ENCODE data around the gene CD247. TPM values are rescaled to one million over a fixed set of nuclear protein-coding genes. Genes with fewer than 3 reads are reported as not detected.
A peak's percentile ranks its signal among the peaks of the same experiment; 100 is the strongest.

The CD247 gene
- total RNA-seq, 1 experiment from 2014 or later = 0.44 TPM

DNA sequence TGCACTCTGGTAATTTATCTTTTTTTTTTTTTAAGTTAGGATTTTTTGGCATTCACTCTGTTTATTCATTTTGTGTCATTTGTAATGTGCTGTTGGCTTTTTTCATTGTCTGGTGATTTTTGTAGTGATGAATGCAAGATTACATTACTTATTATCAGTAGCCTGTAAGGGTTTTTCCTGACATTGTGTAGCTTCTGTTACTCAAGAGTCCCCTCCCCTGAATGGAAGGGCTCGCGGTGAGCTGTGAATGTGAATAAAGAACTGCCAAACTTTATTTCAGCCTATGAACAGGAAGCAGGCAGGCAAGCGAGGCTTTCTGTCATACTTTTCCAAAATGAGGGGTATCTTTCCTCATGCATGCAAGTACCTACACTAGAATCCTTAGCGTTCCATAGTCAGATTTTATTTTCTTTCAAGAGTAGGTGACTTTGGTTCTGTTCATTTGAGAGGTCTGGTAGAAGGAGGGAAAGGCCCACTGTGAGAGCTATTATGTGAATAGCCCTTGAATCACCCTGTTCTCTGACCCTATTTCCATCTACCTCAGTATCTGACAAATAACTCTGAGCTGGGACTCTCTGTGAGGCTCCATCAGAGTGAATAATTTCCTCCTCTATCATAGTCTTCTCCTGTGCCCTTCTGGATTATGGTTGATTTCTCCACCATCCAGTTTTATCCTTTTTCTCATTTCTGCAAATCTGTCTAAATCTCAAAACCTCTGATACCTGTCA lies 114.0 kb downstream of the CD247 start:
- TF ChIP-seq POLR2AphosphoS5 (IDR thresholded peaks at IDR 0.05; ENCODE audit: low read depth, low read length) (no peak), SIN3A (IDR thresholded peaks at IDR 0.05; ENCODE audit: borderline replicate concordance, insufficient read depth, low read depth, low read length) (no peak), TCF7L2 (IDR thresholded peaks at IDR 0.05; ENCODE audit: low read depth, low read length) (no peak)
- TF ChIP-seq, protein P1, sequence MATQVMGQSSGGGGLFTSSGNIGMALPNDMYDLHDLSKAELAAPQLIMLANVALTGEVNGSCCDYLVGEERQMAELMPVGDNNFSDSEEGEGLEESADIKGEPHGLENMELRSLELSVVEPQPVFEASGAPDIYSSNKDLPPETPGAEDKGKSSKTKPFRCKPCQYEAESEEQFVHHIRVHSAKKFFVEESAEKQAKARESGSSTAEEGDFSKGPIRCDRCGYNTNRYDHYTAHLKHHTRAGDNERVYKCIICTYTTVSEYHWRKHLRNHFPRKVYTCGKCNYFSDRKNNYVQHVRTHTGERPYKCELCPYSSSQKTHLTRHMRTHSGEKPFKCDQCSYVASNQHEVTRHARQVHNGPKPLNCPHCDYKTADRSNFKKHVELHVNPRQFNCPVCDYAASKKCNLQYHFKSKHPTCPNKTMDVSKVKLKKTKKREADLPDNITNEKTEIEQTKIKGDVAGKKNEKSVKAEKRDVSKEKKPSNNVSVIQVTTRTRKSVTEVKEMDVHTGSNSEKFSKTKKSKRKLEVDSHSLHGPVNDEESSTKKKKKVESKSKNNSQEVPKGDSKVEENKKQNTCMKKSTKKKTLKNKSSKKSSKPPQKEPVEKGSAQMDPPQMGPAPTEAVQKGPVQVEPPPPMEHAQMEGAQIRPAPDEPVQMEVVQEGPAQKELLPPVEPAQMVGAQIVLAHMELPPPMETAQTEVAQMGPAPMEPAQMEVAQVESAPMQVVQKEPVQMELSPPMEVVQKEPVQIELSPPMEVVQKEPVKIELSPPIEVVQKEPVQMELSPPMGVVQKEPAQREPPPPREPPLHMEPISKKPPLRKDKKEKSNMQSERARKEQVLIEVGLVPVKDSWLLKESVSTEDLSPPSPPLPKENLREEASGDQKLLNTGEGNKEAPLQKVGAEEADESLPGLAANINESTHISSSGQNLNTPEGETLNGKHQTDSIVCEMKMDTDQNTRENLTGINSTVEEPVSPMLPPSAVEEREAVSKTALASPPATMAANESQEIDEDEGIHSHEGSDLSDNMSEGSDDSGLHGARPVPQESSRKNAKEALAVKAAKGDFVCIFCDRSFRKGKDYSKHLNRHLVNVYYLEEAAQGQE (IDR thresholded peaks at IDR 0.05; ENCODE audit: insufficient read depth in 1 of 2, low read depth in 2 of 2, low read length in 1 of 2) = no peak
- in situ Hi-C loops (cut with HindIII; ENCODE audit: low pct_unique_long_range_greater_than_20kb, low sequenced_read_pairs) = no loop called here
- no TSS peak for BruUV-seq (replicated peaks)

GRCh38 chr1:167401260-167401873 lies 117.0 kb downstream of the CD247 start:
- peaks cover 9% of the 10 kb centered on the region for H3K36me3 ChIP-seq (ENCODE audit: control insufficient read depth, insufficient read depth, low read length)
- no peaks in the 10 kb centered on the region for H3K4me1 ChIP-seq (ENCODE audit: control insufficient read depth, insufficient read depth, low read length)
- H3K27ac ChIP-seq (ENCODE audit: low read length) = no peak overlapping the region
- in situ Hi-C loops (cut with HindIII; ENCODE audit: low pct_unique_long_range_greater_than_20kb, low sequenced_read_pairs) = no loop called here
- H3K9me3 ChIP-seq (ENCODE audit: control insufficient read depth, insufficient read depth, low read depth, low read length) = no peaks in the 10 kb centered on the region
- TF ChIP-seq TCF7L2 (IDR thresholded peaks at IDR 0.05; ENCODE audit: low read depth, low read length) = 0 out of 2 replicates have a peak, but pooled peaks have one; percentile 31
- TF ChIP-seq, protein P2, sequence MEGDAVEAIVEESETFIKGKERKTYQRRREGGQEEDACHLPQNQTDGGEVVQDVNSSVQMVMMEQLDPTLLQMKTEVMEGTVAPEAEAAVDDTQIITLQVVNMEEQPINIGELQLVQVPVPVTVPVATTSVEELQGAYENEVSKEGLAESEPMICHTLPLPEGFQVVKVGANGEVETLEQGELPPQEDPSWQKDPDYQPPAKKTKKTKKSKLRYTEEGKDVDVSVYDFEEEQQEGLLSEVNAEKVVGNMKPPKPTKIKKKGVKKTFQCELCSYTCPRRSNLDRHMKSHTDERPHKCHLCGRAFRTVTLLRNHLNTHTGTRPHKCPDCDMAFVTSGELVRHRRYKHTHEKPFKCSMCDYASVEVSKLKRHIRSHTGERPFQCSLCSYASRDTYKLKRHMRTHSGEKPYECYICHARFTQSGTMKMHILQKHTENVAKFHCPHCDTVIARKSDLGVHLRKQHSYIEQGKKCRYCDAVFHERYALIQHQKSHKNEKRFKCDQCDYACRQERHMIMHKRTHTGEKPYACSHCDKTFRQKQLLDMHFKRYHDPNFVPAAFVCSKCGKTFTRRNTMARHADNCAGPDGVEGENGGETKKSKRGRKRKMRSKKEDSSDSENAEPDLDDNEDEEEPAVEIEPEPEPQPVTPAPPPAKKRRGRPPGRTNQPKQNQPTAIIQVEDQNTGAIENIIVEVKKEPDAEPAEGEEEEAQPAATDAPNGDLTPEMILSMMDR (IDR thresholded peaks at IDR 0.05) = peak; percentile 82
- TF ChIP-seq SIN3A (IDR thresholded peaks at IDR 0.05; ENCODE audit: borderline replicate concordance, insufficient read depth, low read depth, low read length) = no peak
- TF ChIP-seq, protein P1 (IDR thresholded peaks at IDR 0.05; ENCODE audit: insufficient read depth in 1 of 2, low read depth in 2 of 2, low read length in 1 of 2) = no peak
- ChIA-PET CTCF (interaction anchor here (0.5 kb wide), 1 partner anchor 276 kb away, joined by 3 read pairs; no protein-coding TSS in a partner anchor), POLR2A (interaction anchor here (0.6 kb wide), 1 partner anchor 161 kb away, joined by 6 read pairs; no protein-coding TSS in a partner anchor)
- intact Hi-C loops (cut with micrococcal nuclease; ENCODE audit: unreplicated experiment) = loop anchor here (5.0 to 10.0 kb wide), 2 partner anchors 131 to 137 kb away; no protein-coding TSS in a partner anchor
- H3K27me3 ChIP-seq (ENCODE audit: control insufficient read depth, insufficient read depth, low read length) = no peaks in the 10 kb centered on the region
- DNase-seq (ENCODE audit: low read depth, low spot score) (peak; percentile 15), ATAC-seq (peak; percentile 88)
- no TSS peak for BruUV-seq (replicated peaks)
- H3K4me3 ChIP-seq (ENCODE audit: low read depth in 2 of 2, low read length in 2 of 2) = no peak overlapping the region

More for the DNA sequence above, 114.0 kb downstream of the CD247 start:
- H3K4me1 ChIP-seq (ENCODE audit: control insufficient read depth, insufficient read depth, low read length) = no peaks in the 10 kb centered on the region
- ChIA-PET POLR2A (interaction anchor here (0.5 kb wide), 1 partner anchor 9 kb away, joined by 5 read pairs; no protein-coding TSS in a partner anchor), CTCF (no interaction called here)
- no peak for DNase-seq (ENCODE audit: low read depth, low spot score)
- intact Hi-C loops (cut with micrococcal nuclease; ENCODE audit: unreplicated experiment) = loop anchor here (5.0 to 10.0 kb wide), 2 partner anchors 128 to 140 kb away; no protein-coding TSS in a partner anchor
- H3K36me3 ChIP-seq (ENCODE audit: control insufficient read depth, insufficient read depth, low read length) = peaks cover 10% of the 10 kb centered on the region
- no peak overlapping the region for H3K27ac ChIP-seq (ENCODE audit: low read length)
- no peaks in the 10 kb centered on the region for H3K9me3 ChIP-seq (ENCODE audit: control insufficient read depth, insufficient read depth, low read depth, low read length)
- H3K27me3 ChIP-seq (ENCODE audit: control insufficient read depth, insufficient read depth, low read length) = no peaks in the 10 kb centered on the region
- H3K4me3 ChIP-seq (ENCODE audit: low read depth in 2 of 2, low read length in 2 of 2) = no peak overlapping the region
- ATAC-seq = no peak

Data from Panc1 (cell line).